ENCODE data around the gene CCNYL1.
A peak's percentile ranks its signal among the peaks of the same experiment; 100 is the strongest.

The CCNYL1 gene

DNA sequence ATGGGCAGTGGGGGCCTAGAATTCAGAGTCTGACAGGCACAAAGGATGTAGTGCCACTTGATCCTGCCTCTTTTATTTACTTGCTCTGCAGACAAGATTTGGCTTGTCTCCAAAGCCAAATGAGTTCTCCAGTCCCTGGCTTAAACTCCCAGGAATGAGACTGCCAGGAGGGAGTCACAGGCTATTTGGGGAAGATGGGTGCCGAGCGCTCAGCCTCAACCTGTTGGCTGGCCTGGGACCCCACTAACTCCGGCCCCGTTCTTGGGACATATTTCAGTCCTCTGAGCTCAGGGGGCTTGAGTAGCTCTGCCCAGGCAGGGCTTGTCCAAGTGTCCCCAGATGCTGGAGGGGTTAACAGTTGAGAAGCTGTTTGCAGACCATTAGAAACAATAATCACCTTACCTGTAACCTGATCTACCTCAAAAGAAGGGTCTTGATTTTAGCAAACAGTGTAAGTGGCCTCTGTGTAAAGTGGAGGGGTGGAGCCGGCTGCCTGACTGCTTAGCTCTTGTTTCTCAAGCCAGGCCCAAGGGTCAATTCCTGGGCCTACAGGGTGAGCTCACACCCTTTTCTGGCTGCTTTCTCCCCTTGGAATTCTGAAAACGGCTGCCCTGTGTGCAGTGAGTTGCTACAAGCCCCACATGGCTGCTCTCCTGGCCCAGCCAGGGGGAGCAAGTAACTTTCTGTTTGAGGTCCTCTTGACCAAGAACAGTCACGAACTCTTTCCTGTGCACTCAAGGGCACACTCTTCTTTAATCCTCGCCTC, 85.3 kb downstream of the CCNYL1 start:
- DNase-seq, result no peak

DNA sequence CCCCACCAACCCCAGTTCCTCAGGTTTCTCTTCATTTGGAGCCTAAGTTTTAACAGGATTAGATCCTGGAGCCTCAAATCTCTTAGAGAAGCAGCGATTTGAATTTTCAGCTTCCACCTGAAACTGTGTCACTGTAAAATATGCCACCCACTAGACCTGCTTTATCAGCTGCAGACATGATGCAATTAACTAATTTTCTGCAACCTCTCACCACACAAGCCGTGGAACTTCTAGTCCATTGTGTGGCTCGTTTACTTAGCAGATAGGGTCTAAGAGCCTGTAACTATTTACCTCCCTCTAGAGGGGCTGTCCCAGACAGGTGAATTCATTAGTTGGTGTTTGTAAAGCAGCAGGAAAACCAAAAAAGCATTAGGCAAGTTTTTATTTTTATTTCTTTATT, 89.8 kb downstream of the CCNYL1 start:
- DNase-seq, result peak; percentile 41

DNA sequence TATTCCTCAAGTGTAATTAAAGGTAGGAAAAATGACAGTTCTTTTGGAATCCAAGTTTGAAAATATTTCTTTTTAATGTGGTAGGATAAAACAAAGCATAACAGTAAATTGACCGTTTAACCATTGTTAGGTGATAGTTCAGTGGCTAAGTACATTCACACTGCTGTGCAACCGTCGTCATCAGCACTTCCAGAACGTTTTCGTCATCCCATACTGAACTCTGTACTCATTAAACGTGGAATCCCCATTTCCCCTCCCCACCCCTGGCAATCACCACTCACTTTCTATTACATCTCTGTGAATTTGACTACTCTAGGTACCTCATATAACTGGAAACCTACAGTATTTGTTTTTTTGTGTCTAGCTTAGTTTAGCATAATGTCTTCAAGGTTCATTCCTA, 91.2 kb downstream of the CCNYL1 start:
- no peak for DNase-seq

Measured in hematopoietic multipotent progenitor cell treated with erythropoietin and hydrocortisone succinate and interleukin-3 and kit ligand, for 6 days (in vitro differentiated cells).